Endothelial cell of umbilical vein (primary cell): ENCODE data around the gene ARHGAP9. TPM values are rescaled to one million over a fixed set of nuclear protein-coding genes. Genes with fewer than 3 reads are reported as not detected.

Experiments used
- BruUV-seq: library from RNA; stranded (reverse); fragments of 400-500 nt; replicated peaks from 2 replicates; lab custom pipeline; 2021; lab: Mats Ljungman, UMichigan
- CTCF ChIA-PET: fragments of 300-600, 350-600 bp; sonication (Branson Sonifier 250); formaldehyde crosslinking; loops from one replicate; lab custom pipeline; 2021; ENCODE audit warnings: antibody characterized with exemption, inconsistent platforms; lab: Charles Lee
- POLR2A ChIA-PET: fragments of 300-600, 350-600 bp; sonication (Branson Sonifier 250); formaldehyde crosslinking; loops from one replicate; lab custom pipeline; 2021; ENCODE audit warnings: antibody characterized with exemption, inconsistent platforms; lab: Charles Lee
- DNase-seq: peaks from one replicate; pipeline ENCODE4 v3.0.0-alpha.2; 2011; ENCODE audit warnings: low read depth, low spot score
- FAIRE-seq: peaks from 2 replicates; lab custom pipeline; 2011; peaks lifted over from hg19 to GRCh38; lab: Jason Lieb, UNC
- H2AFZ ChIP-seq: 2 replicates; pipeline ENCODE4 v1.6.0; 2012; ENCODE audit warnings: low read depth, low read length, control low read depth, inconsistent platforms
- H3K27ac ChIP-seq: 2 replicates; pipeline ENCODE4 v1.5.1; 2011; ENCODE audit warnings: low read depth, mild to moderate bottlenecking, control low read depth, low read length, moderate library complexity; ENCODE audit not compliant: insufficient read depth
- H3K27me3 ChIP-seq, 2 experiments: 2 replicates each; pipeline versions ENCODE4 v1.6.0 to v1.6.1; 2011; ENCODE audit warnings: low read length in 2 of 2, mixed read lengths in 1 of 2; ENCODE audit not compliant: control insufficient read depth in 2 of 2, insufficient read depth in 2 of 2
- H3K36me3 ChIP-seq, 2 experiments: 2 replicates in 1 of 2; 3 replicates in 1 of 2; pipeline ENCODE4 v1.5.1; 2011; ENCODE audit warnings: low read length in 2 of 2, mild to moderate bottlenecking in 1 of 2, moderate library complexity in 1 of 2; ENCODE audit not compliant: control insufficient read depth in 2 of 2, insufficient read depth in 2 of 2; ENCODE audit errors: extremely low read depth in 1 of 2
- H3K4me1 ChIP-seq: 3 replicates; pipeline ENCODE4 v1.5.1; 2011; ENCODE audit warnings: mild to moderate bottlenecking, low read length; ENCODE audit not compliant: control insufficient read depth, insufficient read depth; ENCODE audit errors: extremely low read depth
- H3K4me2 ChIP-seq: 2 replicates; pipeline ENCODE4 v1.6.1; 2011; ENCODE audit warnings: low read length, control low read depth, mixed read lengths; ENCODE audit not compliant: insufficient read depth
- H3K4me3 ChIP-seq, 3 experiments: fragments of 200-600 bp in 1 of 3; sonication (generic), shearing (Covaris generic) in 1 of 3; replicated peaks in 1 of 3; 2 replicates each; pipeline ENCODE4 v1.5.1; 2011 to 2016; ENCODE audit warnings: control low read depth in 3 of 3, low read length in 3 of 3, mild to moderate bottlenecking in 2 of 3, inconsistent platforms in 1 of 3, low read depth in 1 of 3, moderate library complexity in 1 of 3; ENCODE audit not compliant: insufficient read depth in 1 of 3
- H3K79me2 ChIP-seq: 2 replicates; pipeline ENCODE4 v1.6.0; 2012; ENCODE audit warnings: low read length, inconsistent platforms; ENCODE audit not compliant: control insufficient read depth, insufficient read depth
- H3K9ac ChIP-seq: replicated peaks from 2 replicates; pipeline ENCODE3; 2011; ENCODE audit warnings: low read length, control low read depth; ENCODE audit not compliant: insufficient read depth; ENCODE audit errors: extremely low read depth
- H3K9me1 ChIP-seq: replicated peaks from 3 replicates; pipeline ENCODE4 v1.6.0; 2011; ENCODE audit warnings: mild to moderate bottlenecking, low read length; ENCODE audit not compliant: control insufficient read depth, insufficient read depth; ENCODE audit errors: extremely low read depth
- H3K9me3 ChIP-seq: replicated peaks from 2 replicates; pipeline ENCODE4 v1.5.1; 2012; ENCODE audit warnings: low read length, inconsistent platforms; ENCODE audit not compliant: control insufficient read depth, insufficient read depth
- H4K20me1 ChIP-seq: replicated peaks from 2 replicates; pipeline ENCODE3; 2011; ENCODE audit warnings: mild to moderate bottlenecking, low read length; ENCODE audit not compliant: control insufficient read depth, insufficient read depth; ENCODE audit errors: extremely low read depth
- EZH2 ChIP-seq: IDR thresholded peaks from 2 replicates; pipeline ENCODE4 v1.6.1; 2012; ENCODE audit warnings: borderline replicate concordance, low read depth, mild to moderate bottlenecking, moderate library complexity, low read length, inconsistent platforms; ENCODE audit not compliant: severe bottlenecking
- FOS ChIP-seq: IDR thresholded peaks from 2 replicates; pipeline ENCODE4 v1.6.1; 2011; ENCODE audit warnings: mild to moderate bottlenecking, low read length, moderate library complexity, borderline replicate concordance; ENCODE audit not compliant: insufficient read depth
- GATA2 ChIP-seq: IDR thresholded peaks from 2 replicates; pipeline ENCODE4 v1.7.0; 2011; ENCODE audit warnings: low read depth, mild to moderate bottlenecking, moderate library complexity, mixed read lengths, low read length; ENCODE audit not compliant: insufficient read length, insufficient read depth
- JUN ChIP-seq: IDR thresholded peaks from 2 replicates; pipeline ENCODE4 v1.6.1; 2011; ENCODE audit warnings: borderline replicate concordance, low read depth; ENCODE audit not compliant: insufficient read length, insufficient read depth
- MAX ChIP-seq: IDR thresholded peaks from 2 replicates; pipeline ENCODE4 v1.6.1; 2011; ENCODE audit not compliant: insufficient read depth, insufficient read length
- MYC ChIP-seq: IDR thresholded peaks from one replicate; pipeline ENCODE4 v1.6.1; 2011; ENCODE audit warnings: mild to moderate bottlenecking, low read depth, low read length
- POLR2A ChIP-seq: IDR thresholded peaks from 2 replicates; pipeline ENCODE4 v1.6.1; 2012; ENCODE audit warnings: low read depth, mild to moderate bottlenecking, control low read depth, low read length
- POLR2AphosphoS5 ChIP-seq: IDR thresholded peaks from 2 replicates; pipeline ENCODE4 v1.6.1; 2012; ENCODE audit warnings: low read depth, mild to moderate bottlenecking, control low read depth, low read length, moderate library complexity; ENCODE audit not compliant: insufficient read depth
- dilution Hi-C: fragments of 300-500 bp; cut with MboI; formaldehyde crosslinking; loops from one replicate; pipeline ENCODE4 v1.15.0; 2019; ENCODE audit warnings: low sequenced_read_pairs; ENCODE audit not compliant: extremely low pct_ligation_motif_present
- intact Hi-C: fragments of 100-400 bp; cut with micrococcal nuclease; formaldehyde crosslinking; loops from one replicate; pipeline ENCODE4 v1.10.0; 2022
- polyA plus RNA-seq, 4 experiments: library from polyadenylated mRNA; depleted of rRNA in 3 of 4; stranded (reverse) in 3 of 4; unstranded in 1 of 4; fragments of >200 nt; gene quantifications; 2 replicates each; pipeline versions ENCODE4 v1.2.1 to v1.2.3, GENCODE V29; 2011 to 2012; ENCODE audit warnings: missing spikeins in 1 of 4
- total RNA-seq: library from RNA; stranded (reverse); gene quantifications from 2 replicates; pipeline ENCODE4 v1.2.3, GENCODE V29; 2021
- TF ChIP-seq, protein P1 (sequence below), 2 donors: IDR thresholded peaks; 1 replicate in 1 of 2; 2 replicates in 1 of 2; pipeline ENCODE4 v1.5.1; 2011; ENCODE audit warnings: low read length in 2 of 2, mild to moderate bottlenecking in 2 of 2, moderate library complexity in 2 of 2, control low read depth in 1 of 2, inconsistent platforms in 1 of 2, low read depth in 1 of 2; ENCODE audit not compliant: insufficient read depth in 1 of 2; ENCODE audit errors: extremely low read depth in 1 of 2

The ARHGAP9 gene
- total and polyA plus RNA-seq, 2 donors (not counting 3 experiments of a cell fraction or from before 2014, with no cell fraction given): 0.25 to 0.38 TPM

GRCh38 chr12:57461917-57462250 is 17.8 kb downstream of the ARHGAP9 start:
- Histone ChIP-seq H3K9me3 (no peaks in the 10 kb centered on the region), H4K20me1 (no peaks in the 10 kb centered on the region), H3K36me3 (no peaks in the 10 kb centered on the region), H3K27ac (no peak overlapping the region), H3K4me3 (peak overlapping the region; percentile 47 to 60 (median 47)), H2AFZ (peak overlapping the region; percentile 71), H3K4me1 (peaks cover 14% of the 10 kb centered on the region), H3K27me3 (peaks cover 6 to 10% of the 10 kb centered on the region in 2 experiments), H3K79me2 (no peaks in the 10 kb centered on the region), H3K9me1 (no peaks in the 10 kb centered on the region), H3K4me2 (peak overlapping the region; percentile 60), H3K9ac (peak overlapping the region; percentile 46)
- no peak for DNase-seq
- intact Hi-C loops: no loop called here
- CTCF ChIA-PET: interaction anchor here (0.6 to 1.9 kb wide), 3 partner anchors 13 to 171 kb away, joined by 3 to 8 read pairs (median 3); partner anchors contain the start of gene B4GALNT1
- no peak for FAIRE-seq
- BruUV-seq: no TSS peak
- TF ChIP-seq POLR2AphosphoS5 (no peak), FOS (no peak), EZH2 (no peak), JUN (no peak), MAX (no peak), POLR2A (no peak), GATA2 (no peak), MYC (no peak)
- TF ChIP-seq, protein P1, sequence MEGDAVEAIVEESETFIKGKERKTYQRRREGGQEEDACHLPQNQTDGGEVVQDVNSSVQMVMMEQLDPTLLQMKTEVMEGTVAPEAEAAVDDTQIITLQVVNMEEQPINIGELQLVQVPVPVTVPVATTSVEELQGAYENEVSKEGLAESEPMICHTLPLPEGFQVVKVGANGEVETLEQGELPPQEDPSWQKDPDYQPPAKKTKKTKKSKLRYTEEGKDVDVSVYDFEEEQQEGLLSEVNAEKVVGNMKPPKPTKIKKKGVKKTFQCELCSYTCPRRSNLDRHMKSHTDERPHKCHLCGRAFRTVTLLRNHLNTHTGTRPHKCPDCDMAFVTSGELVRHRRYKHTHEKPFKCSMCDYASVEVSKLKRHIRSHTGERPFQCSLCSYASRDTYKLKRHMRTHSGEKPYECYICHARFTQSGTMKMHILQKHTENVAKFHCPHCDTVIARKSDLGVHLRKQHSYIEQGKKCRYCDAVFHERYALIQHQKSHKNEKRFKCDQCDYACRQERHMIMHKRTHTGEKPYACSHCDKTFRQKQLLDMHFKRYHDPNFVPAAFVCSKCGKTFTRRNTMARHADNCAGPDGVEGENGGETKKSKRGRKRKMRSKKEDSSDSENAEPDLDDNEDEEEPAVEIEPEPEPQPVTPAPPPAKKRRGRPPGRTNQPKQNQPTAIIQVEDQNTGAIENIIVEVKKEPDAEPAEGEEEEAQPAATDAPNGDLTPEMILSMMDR (IDR thresholded peaks at IDR 0.05; ENCODE audit: extremely low read depth in 1 of 2, insufficient read depth in 1 of 2, low read depth in 1 of 2, low read length in 2 of 2): no peak
- POLR2A ChIA-PET: no interaction called here
- dilution Hi-C loops: no loop called here
